ENCODE data around the gene ITGA3. TPM values are rescaled to one million over a fixed set of nuclear protein-coding genes. Genes with fewer than 3 reads are reported as not detected.
A peak's percentile ranks its signal among the peaks of the same experiment; 100 is the strongest.

Gene ITGA3
- total and polyA plus RNA-seq, 2 of the 13 experiments (the other 11 are each of a cell fraction or from before 2014, with no cell fraction given): 0.48 to 0.69 TPM

- TF ChIP-seq ZNF790 (CRISPR knock-in tag; IDR thresholded peaks at IDR 0.05; ENCODE audit: borderline replicate concordance): no peak
- no peak for TF ChIP-seq ATF6 (CRISPR knock-in tag; conservative IDR thresholded peaks at IDR 0.05)
- TF ChIP-seq ZFP37 (CRISPR knock-in tag; IDR thresholded peaks at IDR 0.05; ENCODE audit: borderline replicate concordance): no peak
- no peak for TF ChIP-seq ZNF713 (CRISPR knock-in tag; IDR thresholded peaks at IDR 0.05)
- no peak for TF ChIP-seq ZHX2 (IDR thresholded peaks at IDR 0.05; ENCODE audit: low read depth)
- no peak for TF ChIP-seq ZHX2 (CRISPR knock-in tag; IDR thresholded peaks at IDR 0.05; ENCODE audit: borderline replicate concordance)
- no peak for TF ChIP-seq PAXIP1 (CRISPR knock-in tag; conservative IDR thresholded peaks at IDR 0.05)
- no peak for TF ChIP-seq TRIM22 (IDR thresholded peaks at IDR 0.05)
- peak; percentile 44; the same call in 1 of the 2 replicates for TF ChIP-seq ZMYM3 (CRISPR knock-in tag; IDR thresholded peaks at IDR 0.05)
- no peak for TF ChIP-seq IKZF4 (CRISPR knock-in tag; IDR thresholded peaks at IDR 0.05; ENCODE audit: borderline replicate concordance, low read depth, not compliant biosample characterization)
- no peak for TF ChIP-seq TCF7 (IDR thresholded peaks at IDR 0.05; ENCODE audit: low read depth)
- no peak for TF ChIP-seq ZNF431 (CRISPR knock-in tag; IDR thresholded peaks at IDR 0.05; ENCODE audit: borderline replicate concordance, low read depth)
- no peak for TF ChIP-seq MEIS1 (CRISPR knock-in tag; IDR thresholded peaks at IDR 0.05; ENCODE audit: borderline replicate concordance)
- no peak for TF ChIP-seq SOX5 (CRISPR knock-in tag; IDR thresholded peaks at IDR 0.05; ENCODE audit: borderline replicate concordance)
- TF ChIP-seq ZNF572 (CRISPR knock-in tag; IDR thresholded peaks at IDR 0.05): no peak
- TF ChIP-seq FOXP1 (IDR thresholded peaks at IDR 0.05): no peak
- TF ChIP-seq FOXP1 (CRISPR knock-in tag; IDR thresholded peaks at IDR 0.05): no peak; the same call in 1 of the 2 replicates
- no peak for TF ChIP-seq TCF12 (IDR thresholded peaks at IDR 0.05)
- TF ChIP-seq TCF12 (CRISPR knock-in tag; IDR thresholded peaks at IDR 0.05): no peak
Observed at GRCh38 chr17:50114849-50115357, 59.0 kb downstream of the ITGA3 start (continued).
